ENCODE results near the gene NR2C2. TPM values are rescaled to one million over a fixed set of nuclear protein-coding genes. Genes with fewer than 3 reads are reported as not detected.

The NR2C2 gene
- total RNA-seq, 2 experiments from 2014 or later, result 35.9 to 62.1 TPM

GRCh38 chr3:15092686-15093085 is 145.3 kb downstream of the NR2C2 start:
- POLR2A ChIA-PET, result interaction anchor here (0.6 to 1.3 kb wide), 5 partner anchors 9 to 89 kb away, joined by 3 to 8 read pairs (median 3); no protein-coding TSS in a partner anchor
- no peak for DNase-seq (ENCODE audit: low spot score)
- no TSS peak for BruUV-seq (replicated peaks)
- Histone ChIP-seq H3K36me3 (ENCODE audit: insufficient read depth, low read length) (peaks cover 78% of the 10 kb centered on the region), H3K9me2 (ENCODE audit: insufficient read depth, low read length) (no peaks in the 10 kb centered on the region), H3K4me3 (ENCODE audit: low read depth, low read length, poor library complexity, severe bottlenecking) (no peak overlapping the region), H3K4me1 (ENCODE audit: insufficient read depth, low read length, poor library complexity, severe bottlenecking) (peaks cover 3% of the 10 kb centered on the region), H2AFZ (ENCODE audit: low read length) (no peak overlapping the region), H3K4me2 (ENCODE audit: low read length) (no peak overlapping the region), H4K20me1 (ENCODE audit: insufficient read depth, low read length) (peaks cover 2% of the 10 kb centered on the region), H3K9me3 (ENCODE audit: low read length) (no peaks in the 10 kb centered on the region), H3K27ac (ENCODE audit: low read depth, low read length, poor library complexity, severe bottlenecking) (no peak overlapping the region), H3K79me2 (ENCODE audit: insufficient read depth, low read depth, low read length) (peaks cover 11% of the 10 kb centered on the region; the same call in 1 of the 2 replicates)
- CTCF ChIA-PET (ENCODE audit: unreplicated experiment), result no interaction called here
- intact Hi-C loops (cut with micrococcal nuclease; ENCODE audit: unreplicated experiment), result no loop called here
- TF ChIP-seq CTCF (conservative IDR thresholded peaks at IDR 0.05; ENCODE audit: low read length) (no peak), EZH2phosphoT487 (IDR thresholded peaks at IDR 0.05; ENCODE audit: borderline replicate concordance, low read depth, low read length) (no peak)

GRCh38 chr3:15094187-15094875 is 146.9 kb downstream of the NR2C2 start:
- Histone ChIP-seq H3K9me3 (ENCODE audit: low read length) (no peaks in the 10 kb centered on the region), H3K4me1 (ENCODE audit: insufficient read depth, low read length, poor library complexity, severe bottlenecking) (peaks cover 7% of the 10 kb centered on the region), H3K27ac (ENCODE audit: low read depth, low read length, poor library complexity, severe bottlenecking) (no peak overlapping the region), H2AFZ (ENCODE audit: low read length) (no peak overlapping the region), H3K79me2 (ENCODE audit: insufficient read depth, low read depth, low read length) (peaks cover 23% of the 10 kb centered on the region; the same call in 1 of the 2 replicates), H4K20me1 (ENCODE audit: insufficient read depth, low read length) (peaks cover 6% of the 10 kb centered on the region), H3K9me2 (ENCODE audit: insufficient read depth, low read length) (no peaks in the 10 kb centered on the region), H3K4me3 (ENCODE audit: low read depth, low read length, poor library complexity, severe bottlenecking) (no peak overlapping the region), H3K4me2 (ENCODE audit: low read length) (no peak overlapping the region), H3K36me3 (ENCODE audit: insufficient read depth, low read length) (peaks cover 70% of the 10 kb centered on the region)
- ChIA-PET CTCF (ENCODE audit: unreplicated experiment) (no interaction called here), POLR2A (interaction anchor here (1.5 to 1.7 kb wide), 2 partner anchors 24 to 30 kb away, joined by 3 read pairs; partner anchors contain the start of gene MRPS25)
- DNase-seq (ENCODE audit: low spot score), result no peak
- TF ChIP-seq EZH2phosphoT487 (IDR thresholded peaks at IDR 0.05; ENCODE audit: borderline replicate concordance, low read depth, low read length) (no peak), CTCF (conservative IDR thresholded peaks at IDR 0.05; ENCODE audit: low read length) (no peak)
- intact Hi-C loops (cut with micrococcal nuclease; ENCODE audit: unreplicated experiment), result no loop called here
- no TSS peak for BruUV-seq (replicated peaks)

GRCh38 chr3:15096046-15096445 is 148.7 kb downstream of the NR2C2 start:
- peaks cover 6% of the 10 kb centered on the region for H4K20me1 ChIP-seq (ENCODE audit: insufficient read depth, low read length)
- TSS peak; percentile 20 for BruUV-seq (replicated peaks)
- ChIA-PET POLR2A (interaction anchor here (0.6 kb wide), 1 partner anchor 10 kb away, joined by 3 read pairs; no protein-coding TSS in a partner anchor), CTCF (ENCODE audit: unreplicated experiment) (no interaction called here)
- H3K27ac ChIP-seq (ENCODE audit: low read depth, low read length, poor library complexity, severe bottlenecking), result no peak overlapping the region
- peaks cover 56% of the 10 kb centered on the region for H3K36me3 ChIP-seq (ENCODE audit: insufficient read depth, low read length)
- intact Hi-C loops (cut with micrococcal nuclease; ENCODE audit: unreplicated experiment), result loop anchor here (5.0 kb wide), 3 partner anchors 149 to 664 kb away; partner anchors contain the start of gene NR2C2
- peaks cover 16% of the 10 kb centered on the region for H3K4me1 ChIP-seq (ENCODE audit: insufficient read depth, low read length, poor library complexity, severe bottlenecking)
- DNase-seq (ENCODE audit: low spot score), result no peak
- H3K79me2 ChIP-seq (ENCODE audit: insufficient read depth, low read depth, low read length), result peaks cover 23% of the 10 kb centered on the region; the same call in 1 of the 2 replicates
- H2AFZ ChIP-seq (ENCODE audit: low read length), result no peak overlapping the region
- no peak overlapping the region for H3K4me3 ChIP-seq (ENCODE audit: low read depth, low read length, poor library complexity, severe bottlenecking)
- no peak overlapping the region for H3K4me2 ChIP-seq (ENCODE audit: low read length)
- no peaks in the 10 kb centered on the region for H3K9me2 ChIP-seq (ENCODE audit: insufficient read depth, low read length)
- TF ChIP-seq CTCF (conservative IDR thresholded peaks at IDR 0.05; ENCODE audit: low read length), result no peak
- TF ChIP-seq EZH2phosphoT487 (IDR thresholded peaks at IDR 0.05; ENCODE audit: borderline replicate concordance, low read depth, low read length), result no peak
- H3K9me3 ChIP-seq (ENCODE audit: low read length), result no peaks in the 10 kb centered on the region

All from OCI-LY7 (cell line).